Stimulated activated CD4-positive, alpha-beta T cell treated with anti-CD3 and anti-CD28 coated beads, Interleukin-1b, Interleukin-23, amount 100 ng/mL, for 1 hour (primary cell): ENCODE data around the gene MIEF1.

Experiments
- DNase-seq, 2 donors: peaks; one replicate each; pipeline ENCODE4 v3.0.0-alpha.2; 2020; ENCODE audit warnings: low read depth in 2 of 2

MIEF1 gene

GRCh38 chr22:39528080-39528661 lies 26.1 kb downstream of the MIEF1 start:
- no peak for DNase-seq

- peak; percentile 74 to 87 for DNase-seq
Observed at GRCh38 chr22:39528681-39529486, 26.8 kb downstream of the MIEF1 start.

DNA sequence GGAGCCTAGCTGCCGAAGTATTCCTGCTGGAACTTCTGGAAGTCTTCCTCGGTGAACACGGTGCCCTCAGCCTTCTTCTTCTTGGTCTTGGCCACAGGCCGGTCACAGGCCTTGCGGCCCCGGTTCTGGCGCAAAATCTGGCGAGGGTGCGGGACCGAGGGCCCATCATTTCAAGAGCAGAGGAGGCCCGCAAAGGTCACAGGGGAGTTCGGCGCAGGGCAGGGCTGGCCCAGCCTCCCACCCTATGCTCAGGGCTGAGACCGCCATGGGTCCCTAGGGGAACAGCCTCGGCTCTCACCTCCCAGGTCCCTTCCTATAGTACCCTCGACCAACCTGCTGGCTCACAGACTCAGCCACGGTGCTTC lies 27.4 kb downstream of the MIEF1 start:
- no peak for DNase-seq

GRCh38 chr22:39530116-39530515 lies 28.0 kb downstream of the MIEF1 start:
- no peak for DNase-seq

GRCh38 chr22:39530692-39531331 lies 28.7 kb downstream of the MIEF1 start:
- no peak for DNase-seq

- DNase-seq = peak; percentile 98
Observed at GRCh38 chr22:39532215-39533073, 30.4 kb downstream of the MIEF1 start, which contains the start of gene RPS19BP1. Gene RPS19BP1 (minus strand): TSS chr22:39532748. CDS start chr22:39532738, 10 bp downstream.

GRCh38 chr22:39534092-39534506 lies 32.0 kb downstream of the MIEF1 start:
- DNase-seq = no peak

DNA sequence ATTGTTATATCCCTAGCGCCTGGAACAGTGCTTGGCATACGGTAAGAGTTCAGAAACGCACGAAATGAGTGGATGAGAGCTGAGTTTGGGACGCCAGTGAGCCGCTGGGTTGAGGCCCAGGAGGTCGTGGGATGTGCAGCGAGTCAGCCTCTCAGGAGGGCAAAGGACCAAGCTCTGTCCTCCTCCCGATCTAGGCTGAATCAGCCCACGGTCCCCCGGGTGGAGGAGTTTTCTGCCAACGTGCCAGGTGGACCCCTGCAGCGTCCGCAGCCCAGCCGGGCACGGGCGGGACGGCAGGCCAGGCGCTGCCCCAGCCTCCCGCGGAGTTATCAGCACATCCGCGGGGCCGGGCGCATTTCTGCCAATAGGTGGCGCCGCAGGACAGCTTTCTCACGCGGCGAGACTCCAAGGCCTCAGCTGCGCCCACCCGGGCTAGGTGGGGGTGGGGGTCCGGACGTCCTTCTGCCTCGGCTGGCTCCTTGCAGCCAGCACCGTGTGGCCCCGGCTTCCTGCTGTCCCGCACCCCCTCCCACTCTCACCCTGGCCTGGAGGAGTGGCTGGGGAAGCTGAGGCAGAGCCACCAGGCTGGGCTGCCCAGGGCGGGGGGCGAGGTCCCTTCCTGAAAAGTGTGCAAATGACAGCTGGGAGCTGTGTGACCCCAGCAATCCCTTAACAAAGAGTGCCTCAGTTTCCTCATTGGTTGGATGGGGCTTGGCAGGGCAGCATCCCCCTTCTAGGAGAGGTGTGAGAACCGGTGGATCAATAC lies 32.7 kb downstream of the MIEF1 start:
- peak; percentile 54 to 76 for DNase-seq

DNA sequence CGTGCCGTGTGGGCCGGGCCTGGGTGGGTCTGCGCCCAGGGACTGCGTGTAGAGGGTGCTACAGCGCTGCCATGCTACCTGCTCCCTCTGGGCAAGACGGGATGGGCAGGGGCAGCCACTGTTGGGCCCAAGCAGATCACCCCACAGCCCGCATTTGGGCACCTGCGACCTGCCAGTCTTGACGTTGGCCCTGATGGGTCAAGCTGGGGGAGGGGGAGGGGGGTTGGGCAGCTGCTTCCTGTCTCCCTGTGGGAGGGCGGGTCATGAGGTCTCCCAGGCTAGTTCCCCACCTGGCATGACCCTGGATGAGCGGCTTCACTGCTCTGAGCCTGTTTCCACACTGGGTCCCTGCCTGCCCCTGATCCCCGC lies 33.3 kb downstream of the MIEF1 start:
- DNase-seq = no peak

- DNase-seq = no peak
Observed at GRCh38 chr22:39535831-39536449, 33.9 kb downstream of the MIEF1 start.

DNA sequence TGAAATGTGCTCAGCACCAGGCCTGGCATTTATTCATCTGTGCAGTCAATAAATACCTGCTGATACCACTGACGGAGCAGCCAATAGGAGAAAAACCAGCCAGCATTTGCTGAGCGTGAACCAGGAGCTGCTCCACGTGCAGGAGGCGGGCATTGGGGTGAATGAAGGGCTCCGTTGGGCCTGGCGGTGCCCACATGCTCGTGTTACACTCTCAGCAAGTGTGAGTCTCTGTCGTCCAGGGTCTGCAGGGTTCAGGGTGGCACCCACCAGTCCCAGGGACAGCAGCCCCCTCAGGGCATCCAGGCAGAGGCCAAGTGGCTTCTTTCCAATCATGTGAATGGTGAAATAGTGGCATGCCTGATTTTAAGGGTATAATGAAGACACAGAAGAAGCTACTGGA lies 34.6 kb downstream of the MIEF1 start:
- DNase-seq = no peak

- no peak for DNase-seq
Observed at GRCh38 chr22:39537975-39538374, 35.9 kb downstream of the MIEF1 start.

GRCh38 chr22:39543095-39543494 lies 41.0 kb downstream of the MIEF1 start:
- DNase-seq = no peak

DNA sequence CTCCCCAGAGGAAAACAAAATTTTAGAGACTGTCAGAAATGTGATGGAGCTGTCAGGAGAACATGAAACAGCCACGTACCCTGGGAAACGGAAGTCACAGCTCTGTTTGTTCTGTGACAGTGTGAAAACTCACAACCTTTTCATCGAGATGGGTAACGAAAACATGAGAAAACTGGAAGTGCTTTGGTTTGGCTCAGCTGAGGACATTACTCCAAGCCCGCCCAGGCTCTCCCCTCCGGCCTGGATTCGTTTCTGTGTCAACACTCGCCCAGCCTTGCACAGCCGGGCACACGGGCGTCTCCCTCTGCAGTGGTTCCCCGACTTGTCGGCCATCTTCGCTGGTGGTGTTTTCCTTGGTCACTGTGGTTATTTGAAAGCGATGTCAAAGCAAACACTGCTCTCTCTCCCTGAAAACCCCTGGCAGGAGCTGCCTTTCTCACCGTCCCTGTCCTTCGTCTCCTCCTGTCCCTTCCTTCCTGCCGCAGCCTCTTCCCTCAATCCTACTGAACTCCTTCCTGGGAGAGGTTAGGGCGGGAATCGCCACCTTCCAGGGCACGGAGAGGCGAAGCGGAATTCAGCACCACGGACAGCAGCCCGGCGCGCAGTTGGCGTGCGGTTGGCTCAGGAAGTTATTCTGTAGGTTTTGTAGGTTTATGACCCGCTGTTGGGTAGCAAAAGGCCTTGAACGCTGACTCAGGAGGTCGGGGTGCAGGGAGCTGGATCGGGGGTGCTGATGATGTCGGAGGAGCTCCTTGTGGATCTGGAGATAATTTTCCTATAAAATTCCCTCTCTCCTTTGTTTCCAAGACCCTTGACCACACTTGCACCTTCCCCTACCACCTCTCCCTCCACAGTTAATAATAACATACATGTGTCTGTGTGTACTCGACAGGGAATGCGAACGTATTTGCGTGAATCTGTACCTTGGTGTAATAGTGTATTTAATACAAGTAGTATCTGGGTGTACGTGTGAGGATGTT lies 43.6 kb downstream of the MIEF1 start:
- DNase-seq = peak in 1 of 2 donors; percentile 64

- no peak for DNase-seq
Observed at GRCh38 chr22:39546889-39547586, 44.9 kb downstream of the MIEF1 start.

- no peak for DNase-seq
Observed at GRCh38 chr22:39547587-39547947, 45.5 kb downstream of the MIEF1 start.

DNA sequence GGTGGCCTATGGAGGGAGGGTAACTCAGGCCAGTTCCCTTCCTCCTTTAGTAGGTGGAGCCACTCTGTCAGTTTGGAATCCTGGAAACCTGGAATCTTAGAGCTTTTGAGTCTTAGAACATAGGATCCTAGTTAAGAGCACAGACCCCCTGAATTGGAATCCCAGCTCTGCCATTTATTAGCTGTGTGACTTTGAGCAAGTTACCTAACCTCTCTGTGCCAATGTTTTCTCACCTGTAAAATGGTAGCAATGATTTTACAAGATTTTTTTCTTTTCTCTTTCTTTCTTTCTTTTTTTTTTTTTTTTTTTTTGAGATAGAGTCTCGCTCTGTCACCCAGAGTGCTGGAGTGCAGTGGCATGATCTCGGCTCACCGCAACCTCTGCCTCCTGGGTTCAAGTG lies 51.3 kb downstream of the MIEF1 start:
- no peak for DNase-seq

- DNase-seq = no peak
Observed at GRCh38 chr22:39554151-39554550, 52.1 kb downstream of the MIEF1 start.
